Forelimb muscle (tissue), 1 donor: ENCODE results near the gene PHLDA1. TPM values are rescaled to one million over a fixed set of nuclear protein-coding genes. Genes with fewer than 3 reads are reported as not detected.

ENCODE experiments used
- DNase-seq: peaks from one replicate; pipeline ENCODE4 v3.0.0-alpha.2; 2013; ENCODE audit warnings: low read depth
- polyA plus RNA-seq: library from polyadenylated mRNA; unstranded; fragments of 120-200 nt; gene quantifications from one replicate; pipeline ENCODE4 v1.2.1, GENCODE V29; 2013; ENCODE audit not compliant: insufficient read length

The PHLDA1 gene
- polyA plus RNA-seq = 16.0 TPM

DNA sequence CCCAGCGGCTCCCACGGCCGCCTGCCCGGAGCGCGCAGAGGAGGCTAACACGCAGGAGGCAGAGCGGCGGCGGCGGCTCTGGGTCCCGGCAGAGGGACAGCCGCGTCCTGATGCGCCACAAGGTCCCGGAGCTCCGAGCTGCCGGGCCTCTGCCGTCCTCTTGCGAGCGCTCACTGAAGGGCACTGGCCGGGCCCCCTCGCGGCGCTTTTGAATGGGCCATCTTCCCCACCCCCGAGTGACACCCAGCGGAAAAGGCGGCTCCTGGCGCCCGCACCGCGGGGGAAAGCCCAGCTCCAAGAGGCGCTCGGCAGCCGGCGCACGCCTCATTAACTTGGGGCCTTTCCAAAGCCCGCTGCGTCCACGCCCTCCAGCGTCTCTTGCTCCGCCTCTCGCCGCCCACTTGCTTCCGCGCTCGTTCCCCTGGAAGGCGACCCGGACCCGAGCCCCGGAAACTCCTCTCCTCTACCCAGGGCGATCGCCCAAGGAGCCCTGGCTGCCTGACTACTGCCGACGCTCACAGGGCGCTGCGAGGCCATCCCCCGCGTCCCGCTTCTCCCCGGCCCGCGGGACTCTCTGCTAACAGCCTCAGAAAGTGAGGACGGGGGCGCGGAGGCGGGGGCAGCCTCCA, at the start of gene PHLDA1:
Gene PHLDA1 (minus strand): TSS at position 363 of the 629 bp plus-strand sequence.
- peak; percentile 73 for DNase-seq

DNA sequence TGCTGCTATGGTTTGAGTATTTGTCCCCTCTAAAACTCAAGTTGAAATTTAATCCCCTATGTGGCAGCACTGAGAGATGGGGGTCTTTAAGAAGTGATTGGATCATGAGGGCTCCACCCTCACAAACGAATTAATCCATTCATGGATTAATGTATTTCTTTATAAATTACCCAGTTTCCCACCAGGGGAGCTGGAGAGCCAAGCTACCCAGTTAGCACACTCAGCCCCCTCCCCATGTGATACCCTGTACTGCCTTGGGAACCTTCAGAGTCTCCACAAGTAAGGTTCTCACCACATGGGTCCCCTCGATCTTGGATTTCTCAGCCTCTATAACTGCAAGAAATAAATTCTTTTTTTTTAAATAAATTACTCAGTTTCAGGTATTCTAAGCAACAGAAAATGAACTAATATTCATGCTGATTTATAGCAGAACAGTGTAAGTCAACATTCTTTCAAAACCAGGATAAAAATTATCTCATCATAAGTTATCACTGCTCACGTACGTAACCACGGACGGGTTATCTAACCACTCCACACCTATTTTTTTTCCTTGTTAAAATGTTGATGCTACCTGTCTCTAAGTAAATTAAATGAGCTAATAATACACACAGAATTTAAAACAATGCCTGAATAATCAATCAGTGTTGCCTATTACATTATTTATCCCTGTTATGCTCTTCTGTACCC, 49.3 kb upstream of the PHLDA1 start:
- DNase-seq = no peak

GRCh38 chr12:76080017-76080728, 48.6 kb upstream of the PHLDA1 start:
- DNase-seq = no peak

DNA sequence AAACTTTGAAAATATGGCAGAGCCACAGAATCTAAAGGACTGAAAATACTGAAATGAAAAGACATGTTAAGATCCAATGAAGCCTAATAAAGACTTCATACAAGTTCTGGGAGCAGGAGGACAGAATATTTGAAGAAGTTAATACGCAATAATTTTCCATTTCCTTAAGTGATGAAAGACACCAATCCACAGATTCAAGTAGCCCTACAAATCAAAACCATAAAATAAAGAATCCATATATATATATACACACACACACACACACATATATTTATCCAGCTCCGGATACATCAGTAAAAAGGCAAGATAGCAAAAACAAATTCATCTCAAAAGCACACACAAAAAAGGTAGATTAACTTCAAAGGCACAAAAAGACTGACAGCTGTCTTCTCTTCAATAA, 47.2 kb upstream of the PHLDA1 start:
- DNase-seq = no peak

DNA sequence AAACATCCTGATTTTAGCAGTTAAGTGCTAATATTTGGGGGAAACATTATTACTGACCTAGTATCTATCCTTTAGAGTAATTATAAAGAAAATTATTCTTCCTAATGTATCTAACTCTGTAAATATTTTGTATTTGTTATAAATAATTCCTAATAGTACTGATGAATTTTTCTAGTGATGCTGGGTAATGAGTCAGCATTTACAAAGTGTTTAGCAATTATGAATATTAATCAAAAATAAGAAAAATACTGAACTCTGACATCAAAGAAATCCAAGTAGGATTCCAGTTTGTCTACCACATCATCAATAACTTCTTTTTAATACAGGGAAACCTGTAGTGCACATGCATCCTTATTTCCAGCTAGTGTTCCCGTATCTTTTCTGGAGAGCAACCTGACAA, 43.9 kb upstream of the PHLDA1 start:
- no peak for DNase-seq

GRCh38 chr12:76074701-76075336, 43.2 kb upstream of the PHLDA1 start:
- DNase-seq = no peak

- DNase-seq = no peak
These were observed 42.0 kb upstream of the PHLDA1 start for GRCh38 chr12:76073561-76073960.

- DNase-seq = no peak
These were observed 41.0 kb upstream of the PHLDA1 start for GRCh38 chr12:76072568-76072967.

DNA sequence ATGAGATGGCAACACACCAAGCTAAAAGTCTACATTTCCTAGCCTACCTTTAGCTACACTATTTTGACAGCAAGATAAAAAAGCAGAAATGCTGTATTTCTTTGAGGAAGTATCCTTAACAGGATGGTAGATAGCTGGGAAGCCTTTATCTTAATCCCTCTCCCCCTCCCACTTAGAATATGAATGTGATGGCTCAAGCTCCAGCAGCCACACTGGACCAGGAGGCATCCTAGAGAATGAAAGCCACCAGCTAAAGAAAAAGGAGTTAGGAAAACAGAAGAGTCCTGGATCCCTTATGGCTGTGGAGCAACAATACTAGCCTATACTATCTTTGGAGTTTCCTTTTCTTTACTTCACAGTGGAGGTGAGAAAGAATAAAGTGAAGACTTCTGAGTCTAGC, 37.8 kb upstream of the PHLDA1 start:
- DNase-seq = no peak

DNA sequence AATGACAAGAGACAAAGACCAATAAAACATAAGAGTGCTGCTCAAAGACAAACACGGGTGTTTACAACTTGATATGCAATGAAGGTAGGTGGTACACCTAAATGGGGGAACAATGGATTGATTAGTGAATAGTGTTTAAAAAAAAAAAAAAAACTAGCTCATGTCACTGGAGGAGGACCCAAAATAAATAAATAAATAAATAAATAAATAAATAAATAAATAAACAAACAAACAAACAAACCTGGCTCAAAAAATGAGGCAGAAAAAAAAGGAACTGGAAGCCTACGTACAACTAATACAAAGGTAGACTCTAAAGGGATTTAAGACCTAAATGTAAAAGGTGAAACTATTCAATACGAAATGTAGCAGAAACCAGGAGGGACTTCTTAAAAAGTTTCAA, 34.3 kb upstream of the PHLDA1 start:
- DNase-seq = no peak

GRCh38 chr12:76064904-76065303, 33.3 kb upstream of the PHLDA1 start:
- no peak for DNase-seq

DNA sequence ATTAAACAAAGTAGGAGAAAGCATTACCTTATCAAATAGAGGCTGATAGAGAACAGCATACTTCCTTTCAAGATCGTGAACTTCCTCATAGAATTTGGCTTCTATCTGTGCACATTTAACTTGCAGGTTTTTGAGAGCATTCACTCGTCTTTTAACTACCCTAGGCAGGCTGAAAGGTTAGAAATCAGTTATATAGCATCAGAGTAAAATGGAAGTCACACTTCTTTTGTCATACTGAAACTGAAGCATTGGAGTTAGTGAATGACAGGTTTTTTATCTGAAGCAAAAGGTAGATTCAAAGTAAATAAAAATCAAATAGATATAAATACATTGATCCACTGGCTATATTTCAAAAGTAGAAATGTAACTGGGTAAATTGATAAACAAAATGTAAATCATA, 28.5 kb upstream of the PHLDA1 start:
- no peak for DNase-seq

- no peak for DNase-seq
These were observed 25.8 kb upstream of the PHLDA1 start for GRCh38 chr12:76057326-76057725.

DNA sequence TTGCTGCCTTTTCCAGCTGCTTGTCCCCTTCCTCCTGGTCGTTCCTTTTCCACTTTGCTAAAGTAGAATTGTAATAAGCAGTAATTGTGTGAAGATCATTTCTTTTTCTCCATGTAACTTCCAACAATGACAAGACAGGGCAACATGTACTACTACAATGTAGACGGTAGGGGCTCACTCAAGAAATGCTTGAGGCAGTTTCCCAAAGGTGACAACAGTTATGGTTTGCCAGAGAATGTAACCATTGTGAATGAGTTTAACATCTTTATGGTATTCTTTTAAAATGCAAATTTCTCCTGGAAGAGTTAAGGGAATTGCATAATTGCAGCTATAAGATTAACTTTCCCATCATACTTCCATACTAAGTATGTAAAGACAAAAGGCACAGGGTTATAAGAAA, 23.8 kb upstream of the PHLDA1 start:
- no peak for DNase-seq

DNA sequence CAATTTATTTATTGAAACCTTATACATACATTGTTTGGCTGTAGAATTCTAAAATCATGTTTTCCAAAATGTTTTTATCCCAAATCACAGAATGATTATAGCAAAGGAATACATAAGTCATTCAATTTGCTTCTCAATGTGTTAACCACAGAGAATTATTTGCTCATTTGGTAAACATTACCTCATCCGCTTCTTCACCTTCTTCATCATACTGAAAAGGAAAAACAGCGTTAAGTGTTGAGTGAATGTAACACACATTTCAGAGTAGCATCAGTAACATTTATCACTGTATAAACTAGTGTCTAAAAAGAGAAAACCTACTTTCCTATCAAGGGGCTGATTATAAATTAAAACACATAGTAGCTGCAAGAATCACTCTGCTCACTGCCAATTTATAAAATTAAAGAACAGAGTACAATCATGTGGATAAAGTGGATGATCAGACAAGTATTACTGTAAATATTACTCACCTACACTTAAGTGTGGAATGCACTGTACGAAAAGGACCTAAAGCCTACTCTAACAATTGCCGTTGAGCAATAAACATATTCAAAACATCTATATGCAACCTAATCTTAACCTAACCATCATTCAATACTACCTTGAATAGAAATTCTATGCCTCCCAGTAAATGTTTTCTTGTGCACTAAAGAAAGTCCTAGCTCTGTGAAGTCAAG, 18.1 kb upstream of the PHLDA1 start:
- DNase-seq = no peak

- DNase-seq = no peak
These were observed 16.2 kb upstream of the PHLDA1 start for GRCh38 chr12:76047742-76048141.

DNA sequence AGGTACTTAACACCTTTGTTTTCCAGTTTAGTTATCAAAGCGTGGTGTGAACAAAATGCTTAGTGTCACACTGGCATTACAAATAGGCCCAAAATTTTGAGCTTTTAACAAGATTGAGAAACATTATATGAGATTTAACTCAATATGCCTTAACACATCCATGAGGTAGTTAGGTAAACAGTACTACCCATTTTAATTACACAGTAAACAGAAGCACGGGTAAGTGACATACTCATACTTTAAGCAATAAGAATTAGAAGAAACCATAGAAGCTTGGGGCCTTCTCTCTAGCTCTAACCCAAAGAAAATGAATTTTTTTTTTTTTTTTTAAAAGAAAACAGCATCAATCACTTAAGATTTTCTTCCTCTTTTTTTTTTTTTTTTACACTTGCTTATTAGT, 15.5 kb upstream of the PHLDA1 start:
- DNase-seq = no peak

GRCh38 chr12:76043377-76043776, 11.8 kb upstream of the PHLDA1 start:
- DNase-seq = no peak

DNA sequence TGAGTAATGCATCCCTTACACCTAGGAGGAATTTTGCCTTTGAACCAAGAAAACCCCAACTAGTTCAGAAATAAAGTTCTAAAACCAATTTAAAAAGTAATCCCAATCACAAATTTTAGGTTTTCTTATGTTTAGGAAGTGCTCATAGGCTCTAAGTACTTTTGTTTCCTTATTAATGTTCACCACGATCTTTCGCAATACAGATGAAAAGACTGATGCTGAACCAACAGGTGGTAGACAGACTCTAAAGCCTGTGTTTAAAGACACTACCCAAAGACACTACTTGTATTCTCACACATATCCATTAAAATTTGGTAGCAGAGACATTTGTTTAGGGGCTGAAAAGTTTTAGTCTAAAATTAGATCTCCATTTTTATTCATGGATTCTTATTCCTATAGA, 10.6 kb upstream of the PHLDA1 start:
- DNase-seq = no peak

DNA sequence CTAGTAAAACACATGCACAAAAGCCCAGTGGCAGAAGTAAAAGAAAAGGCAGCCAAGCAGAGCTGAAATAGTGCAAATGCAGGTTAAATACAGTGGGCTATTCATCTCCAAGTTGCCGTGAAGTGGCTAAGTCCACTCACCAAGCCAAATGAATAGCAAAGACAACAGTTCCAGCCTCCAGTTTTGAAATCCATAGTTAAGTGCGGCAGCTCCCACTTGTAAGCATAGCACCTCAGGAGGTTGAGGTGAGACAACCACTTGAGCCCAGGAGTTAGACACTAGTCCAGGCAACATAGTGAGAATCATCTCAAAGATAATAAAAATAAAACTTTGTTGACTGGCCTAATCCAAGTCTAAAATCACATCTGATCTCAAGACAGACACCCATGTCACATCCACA, 9.8 kb upstream of the PHLDA1 start:
- no peak for DNase-seq

GRCh38 chr12:76040461-76040860, 8.9 kb upstream of the PHLDA1 start:
- DNase-seq = no peak

GRCh38 chr12:76038176-76038575, 6.6 kb upstream of the PHLDA1 start:
- DNase-seq = no peak
